NCI-H524 (cell line): Measurements from ENCODE around the gene RGS17.
A peak's percentile ranks its signal among the peaks of the same experiment; 100 is the strongest.

Experiments used
- DNase-seq, 2 experiments: peaks; one replicate each; lab custom pipeline; 2025; lab: John Stamatoyannopoulos, UW

RGS17 gene

DNA sequence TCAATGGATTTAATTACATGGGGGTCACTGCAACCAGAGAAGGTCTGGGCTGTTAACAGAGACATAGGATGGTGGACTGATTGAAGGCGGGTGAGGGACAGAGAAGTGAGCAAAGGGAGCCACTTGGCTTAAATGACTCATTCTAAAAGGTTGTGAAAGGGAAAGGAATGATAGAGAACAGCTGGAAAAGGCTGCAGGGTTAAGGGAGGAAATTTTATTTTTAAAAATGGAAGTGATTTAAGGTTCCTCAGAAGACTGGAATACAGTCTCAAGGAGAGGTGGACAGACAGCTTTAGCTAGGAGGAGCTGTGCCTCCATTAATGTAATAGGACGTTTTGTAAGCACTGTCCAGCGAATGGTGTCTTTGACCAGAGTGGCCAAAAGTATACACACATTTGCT lies 46.7 kb downstream of the RGS17 start:
- DNase-seq = no peak

DNA sequence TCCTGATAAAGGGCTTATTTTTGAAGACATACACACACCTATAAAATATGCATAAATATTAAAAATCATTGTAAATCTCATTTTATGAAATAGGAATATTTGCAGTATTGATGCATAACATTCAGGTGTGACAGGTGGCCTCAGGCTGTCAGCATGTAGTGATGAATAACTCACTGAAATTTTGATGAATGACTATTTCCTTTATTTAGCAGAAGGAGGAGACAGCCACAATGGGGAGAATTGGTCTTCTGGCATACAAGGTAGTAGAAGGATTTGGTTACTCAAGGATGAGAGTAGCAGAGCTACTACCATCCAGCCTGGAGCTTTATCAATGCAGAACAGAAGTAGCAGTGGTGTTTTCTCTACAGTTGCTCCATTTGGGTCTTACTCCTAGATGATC lies 47.2 kb downstream of the RGS17 start:
- DNase-seq = no peak

DNA sequence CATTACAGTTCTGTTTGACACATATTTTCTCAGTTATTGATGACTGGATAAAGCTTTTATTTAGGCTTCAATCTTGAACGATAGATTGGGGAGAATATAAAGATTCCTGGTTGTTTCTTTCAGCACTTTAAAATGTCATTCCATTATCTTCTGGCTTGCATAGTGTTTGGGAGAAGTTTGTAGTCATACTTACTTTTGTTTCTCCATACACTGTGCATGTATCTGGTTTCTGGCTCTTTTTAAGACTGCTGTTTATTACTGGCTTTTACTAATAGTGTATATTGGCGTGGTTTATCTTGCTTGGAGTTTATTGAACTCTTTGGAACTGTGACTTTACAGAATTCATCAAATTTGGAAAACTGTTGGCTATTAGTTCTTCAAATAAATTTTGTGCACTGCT lies 49.2 kb downstream of the RGS17 start:
- DNase-seq = no peak

DNA sequence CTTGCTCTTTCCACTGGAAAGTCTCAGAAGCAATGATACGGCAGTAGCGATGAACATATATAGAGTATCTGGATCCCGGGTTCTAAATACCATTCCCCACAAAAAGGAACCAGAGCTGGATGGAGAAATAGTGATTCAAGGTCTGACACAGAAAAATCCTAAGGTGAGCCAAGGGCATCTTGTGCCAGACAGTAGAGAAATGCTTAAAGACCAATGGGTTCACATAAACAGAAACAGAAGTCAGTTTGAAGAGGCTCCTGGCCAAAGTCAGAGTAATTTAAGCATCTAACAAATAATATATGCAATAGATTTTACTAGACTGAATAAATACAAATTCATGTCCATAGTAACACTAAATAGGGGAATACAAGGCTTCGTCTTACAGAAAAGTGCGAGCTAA lies 54.7 kb downstream of the RGS17 start:
- no peak for DNase-seq

DNA sequence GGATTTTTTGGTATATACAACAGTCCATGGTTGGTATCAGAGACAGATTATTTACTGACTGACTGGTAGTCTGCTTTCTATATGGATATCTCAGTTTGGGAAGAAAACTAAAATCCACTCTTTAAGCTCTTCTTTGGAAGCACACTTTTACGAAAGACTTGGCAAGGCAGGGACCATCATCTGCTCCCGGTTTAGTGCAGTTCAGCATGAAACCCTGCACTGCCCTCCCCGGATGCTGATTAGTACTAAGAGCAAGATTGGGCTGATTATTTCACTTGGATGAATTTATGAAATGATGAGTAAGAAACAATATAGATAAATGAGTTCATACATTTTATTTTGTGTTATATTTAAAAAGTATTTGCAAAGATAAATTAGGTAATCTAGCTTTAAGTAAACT lies 56.3 kb downstream of the RGS17 start:
- no peak for DNase-seq

DNA sequence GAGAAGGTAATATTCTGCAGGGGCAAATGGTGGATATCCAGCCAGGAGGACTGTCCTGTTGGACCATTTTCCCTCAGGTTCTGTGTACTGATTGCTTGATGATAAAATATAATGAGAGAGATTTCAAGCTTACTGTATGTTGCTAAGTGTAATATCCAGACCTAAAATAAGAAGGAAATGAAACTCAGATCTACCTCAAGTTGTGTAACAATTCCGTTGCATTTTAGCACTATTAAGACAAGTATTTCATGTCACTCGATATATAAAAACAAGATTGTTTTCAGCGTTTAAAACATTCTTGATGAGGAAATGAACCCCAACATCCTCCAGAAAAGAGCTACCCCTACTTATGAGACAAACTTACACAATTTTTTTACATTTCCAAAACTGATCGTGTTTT lies 57.2 kb downstream of the RGS17 start:
- no peak for DNase-seq

DNA sequence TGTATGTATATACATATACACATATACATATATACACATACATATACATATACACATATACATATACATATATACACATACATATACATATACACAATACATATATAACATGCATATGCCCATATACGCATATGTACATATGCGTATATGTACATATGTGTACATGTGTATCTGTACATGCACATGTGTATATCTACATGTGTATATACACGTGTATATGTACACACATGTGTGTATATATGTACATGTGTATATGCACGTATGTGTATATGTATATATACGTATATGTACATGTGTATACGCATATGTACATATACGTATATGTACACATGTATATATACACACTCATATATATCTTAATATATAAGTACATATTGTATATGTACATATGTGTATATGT lies 60.3 kb downstream of the RGS17 start:
- no peak for DNase-seq

DNA sequence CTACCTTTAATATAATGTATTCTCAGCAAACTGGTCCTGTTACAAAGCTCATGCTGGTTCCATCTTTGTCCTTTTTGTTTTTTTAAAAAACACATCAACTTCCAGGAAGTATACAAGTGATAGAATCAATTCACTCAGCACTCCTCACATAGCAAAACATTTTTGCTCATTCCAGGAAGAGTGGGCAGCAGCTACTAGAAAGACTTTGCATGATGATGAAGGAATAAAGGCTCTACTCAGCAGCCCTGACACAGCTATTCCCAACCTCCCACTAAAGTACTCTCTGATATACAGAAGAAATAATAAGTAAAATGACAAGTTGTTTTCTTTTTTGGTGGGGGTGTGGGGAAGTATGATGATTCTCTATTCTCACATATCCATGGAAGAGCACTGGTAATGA lies 61.2 kb downstream of the RGS17 start:
- DNase-seq = no peak

DNA sequence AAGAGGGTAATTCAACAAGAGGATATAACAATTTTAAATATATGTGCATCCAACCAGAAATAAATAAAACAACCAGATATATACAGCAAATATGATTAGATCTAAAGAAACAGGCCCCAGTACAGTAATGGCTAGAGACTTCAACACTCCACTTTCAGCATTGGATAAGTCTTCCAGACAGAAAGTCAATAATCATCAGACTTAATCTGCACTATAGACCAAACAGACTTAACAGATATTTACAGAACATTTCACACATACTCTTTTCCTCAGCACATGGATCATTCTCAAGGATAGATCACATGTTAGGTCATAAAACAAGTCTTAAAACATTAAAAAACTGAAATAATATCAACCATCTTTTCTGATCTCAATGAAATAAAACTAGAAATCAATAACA lies 65.9 kb downstream of the RGS17 start:
- DNase-seq = no peak

DNA sequence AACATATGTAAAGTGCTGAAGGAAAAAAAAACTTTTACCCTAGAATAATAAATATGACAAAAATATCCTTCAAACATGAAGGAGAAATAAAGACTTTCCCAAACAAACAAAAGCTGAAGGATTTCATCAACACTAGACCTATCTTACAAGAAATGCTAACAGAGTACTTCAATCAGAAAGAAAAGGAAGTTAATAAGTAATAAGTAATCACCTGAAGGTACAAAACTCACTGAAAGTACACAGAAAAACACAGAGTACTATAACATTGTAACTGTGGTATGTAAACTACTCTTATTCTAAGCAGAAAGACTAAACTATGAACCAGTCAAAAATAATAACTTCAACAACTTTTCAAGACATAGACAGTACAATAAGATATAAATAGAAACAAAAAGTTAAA lies 67.1 kb downstream of the RGS17 start:
- no peak for DNase-seq

DNA sequence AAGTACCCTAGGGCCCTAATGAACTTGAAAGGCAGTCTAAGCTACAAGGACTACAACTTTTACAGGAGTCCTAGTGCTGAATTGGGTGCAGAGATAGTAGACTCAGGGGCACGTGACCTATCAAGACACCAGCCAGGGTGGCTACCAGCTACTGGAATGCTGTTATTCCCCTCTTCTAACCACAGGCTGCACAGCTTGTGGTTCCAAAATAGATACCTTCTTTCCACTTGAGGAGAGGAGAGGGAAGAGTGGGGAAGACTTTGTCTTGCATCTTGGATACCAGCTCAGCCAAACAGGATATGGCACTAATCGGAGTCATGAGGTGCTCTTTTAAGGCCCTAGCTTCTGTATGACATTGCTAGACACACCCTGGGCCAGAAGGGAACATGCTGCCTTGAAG lies 68.6 kb downstream of the RGS17 start:
- DNase-seq = no peak

DNA sequence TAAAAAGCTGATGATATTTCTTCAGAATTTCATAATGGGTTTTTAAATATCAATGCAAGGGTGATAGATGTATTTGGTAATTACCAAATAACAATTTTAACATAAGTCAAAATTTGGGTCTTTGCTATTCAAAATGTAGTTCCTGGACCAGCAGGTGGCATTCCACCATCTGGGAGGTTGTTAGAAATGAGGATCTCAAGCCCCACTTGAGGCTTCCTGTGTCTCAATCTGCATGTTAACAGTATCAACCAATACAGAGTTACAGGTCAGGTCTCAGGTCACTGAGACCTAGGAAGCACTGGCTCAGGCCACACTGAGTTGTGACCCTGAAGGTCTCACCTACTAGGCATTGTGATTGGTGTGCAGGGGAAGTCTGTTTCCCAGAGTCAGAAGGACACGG lies 71.3 kb downstream of the RGS17 start:
- DNase-seq = peak; percentile 43 to 63

DNA sequence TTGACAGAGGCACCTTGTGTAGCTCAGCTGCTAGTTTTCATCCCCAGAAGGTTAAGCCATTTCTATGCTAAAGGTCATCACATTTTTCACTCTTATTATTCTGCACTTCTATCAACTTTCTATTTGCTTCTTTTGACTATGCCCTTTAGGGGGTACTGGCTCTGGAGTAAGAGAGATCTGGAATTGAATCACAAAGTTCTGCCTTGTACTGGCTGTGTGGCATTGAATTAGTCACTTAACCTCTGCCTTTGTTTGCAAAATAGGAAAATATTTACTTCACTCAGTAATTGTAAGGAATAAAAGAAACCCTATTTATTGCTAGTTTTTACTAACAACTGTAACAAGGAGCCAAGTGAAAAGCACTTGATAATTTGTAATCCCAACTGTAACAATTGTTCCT lies 71.8 kb downstream of the RGS17 start:
- DNase-seq = no peak

DNA sequence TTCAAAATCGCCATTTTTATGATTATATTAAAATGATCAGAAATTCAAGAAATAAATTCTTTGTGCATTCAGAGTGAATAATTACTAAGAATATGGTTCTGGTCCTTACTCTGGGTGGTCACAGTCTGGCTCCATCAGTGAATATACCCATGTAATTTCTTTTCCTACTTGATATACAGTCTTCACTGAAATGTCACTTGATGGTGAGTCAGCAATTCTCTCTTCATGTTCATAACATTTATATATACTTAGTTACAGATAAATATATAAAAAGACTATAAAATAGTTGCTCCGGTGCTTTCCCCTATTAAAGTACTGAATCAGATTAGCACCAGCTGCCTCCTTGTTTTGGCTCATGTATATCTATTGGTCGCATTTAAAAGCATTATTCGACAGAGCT lies 72.2 kb downstream of the RGS17 start:
- DNase-seq = peak in 1 of 2 experiments; percentile 13

DNA sequence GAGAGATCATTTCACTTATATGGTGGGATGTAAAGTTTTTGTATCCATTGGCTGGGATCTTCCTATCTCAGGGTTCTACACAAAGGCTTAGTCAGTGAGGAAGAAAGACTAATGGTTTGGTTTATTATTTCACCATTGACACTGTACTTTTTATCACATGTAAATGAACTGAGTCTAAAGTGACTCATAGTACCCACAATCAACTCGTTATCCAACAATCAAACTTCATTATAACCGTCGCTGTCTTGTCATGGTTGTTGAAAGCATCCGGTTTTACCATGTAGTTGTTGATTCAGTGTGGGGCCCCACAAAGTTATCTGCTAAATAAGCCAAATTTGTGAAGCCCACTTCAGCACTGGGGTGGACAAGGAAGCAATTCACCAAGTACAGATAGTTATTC lies 72.8 kb downstream of the RGS17 start:
- DNase-seq = no peak

DNA sequence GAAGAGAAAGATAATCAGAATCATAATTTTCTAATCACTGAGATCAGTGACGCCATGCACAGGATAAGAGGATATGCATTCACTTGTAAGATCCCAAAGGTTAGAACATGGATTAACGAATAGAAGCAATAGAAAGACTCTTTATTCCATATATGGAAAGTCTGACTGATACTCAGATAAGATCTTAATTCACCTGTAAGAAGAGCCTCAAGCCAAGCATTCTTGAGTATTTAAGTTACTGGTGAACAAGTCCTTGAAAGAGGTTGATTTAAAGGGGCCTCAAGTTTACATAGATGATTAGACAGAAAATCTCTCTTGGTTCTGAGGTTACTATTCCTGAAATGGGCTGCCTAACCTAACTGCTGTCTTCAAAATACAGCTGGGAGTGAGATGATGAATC lies 74.8 kb downstream of the RGS17 start:
- DNase-seq = no peak

DNA sequence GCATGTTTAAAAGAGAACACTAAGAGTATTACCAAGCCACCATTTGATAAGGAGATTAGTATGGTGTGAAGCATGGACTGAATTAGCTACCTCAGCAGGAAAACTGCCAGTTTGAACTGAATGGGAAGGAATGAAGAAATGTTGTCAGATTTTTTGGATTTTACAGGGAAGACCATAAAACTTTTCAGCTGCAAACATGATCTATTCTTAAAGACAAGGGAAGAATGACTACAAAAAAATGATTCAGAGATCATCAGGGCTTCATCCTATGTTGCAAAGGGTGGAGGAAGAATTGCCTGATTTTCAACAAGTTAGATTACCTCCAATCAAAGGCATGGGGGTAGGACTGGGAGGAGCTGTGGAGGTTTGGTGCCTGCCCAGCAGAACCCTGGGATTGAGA lies 79.3 kb downstream of the RGS17 start:
- DNase-seq = no peak

DNA sequence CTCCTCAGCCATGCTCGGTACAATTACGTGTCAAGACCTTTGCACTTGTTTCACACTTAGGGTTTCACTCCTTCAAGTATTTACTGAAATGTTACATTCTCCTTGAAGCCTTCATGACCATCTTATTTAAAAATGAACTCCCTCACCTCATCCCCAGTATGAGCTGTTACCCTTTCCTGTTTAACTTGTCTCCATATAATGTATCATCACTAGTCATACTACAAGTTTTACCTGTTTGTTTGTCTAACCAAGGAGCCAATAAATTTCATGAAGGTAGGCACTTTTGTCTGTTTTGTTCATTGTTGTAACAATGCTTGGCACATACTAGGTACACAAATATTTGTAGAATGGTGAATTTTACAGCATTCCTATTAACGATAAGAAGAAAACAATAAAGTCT lies 82.5 kb downstream of the RGS17 start:
- DNase-seq = no peak

DNA sequence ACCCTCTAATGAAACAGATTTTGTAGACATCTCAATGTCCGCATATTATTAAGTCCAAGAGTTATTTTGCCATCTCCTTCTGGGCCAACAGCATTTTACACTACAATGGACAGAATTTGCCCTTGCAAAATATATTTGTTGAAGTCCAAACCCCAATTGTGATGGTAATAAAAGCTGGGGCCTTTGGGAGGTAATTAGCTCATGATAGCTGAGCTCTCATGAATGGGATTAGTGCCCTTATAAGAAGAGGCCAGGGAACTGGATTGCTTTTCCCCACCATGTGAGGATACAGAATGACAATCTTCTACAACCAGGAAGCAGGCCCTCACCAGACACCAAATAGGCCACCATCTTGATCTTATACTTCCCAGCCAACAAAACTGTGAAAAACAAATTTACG lies 83.7 kb downstream of the RGS17 start:
- no peak for DNase-seq

DNA sequence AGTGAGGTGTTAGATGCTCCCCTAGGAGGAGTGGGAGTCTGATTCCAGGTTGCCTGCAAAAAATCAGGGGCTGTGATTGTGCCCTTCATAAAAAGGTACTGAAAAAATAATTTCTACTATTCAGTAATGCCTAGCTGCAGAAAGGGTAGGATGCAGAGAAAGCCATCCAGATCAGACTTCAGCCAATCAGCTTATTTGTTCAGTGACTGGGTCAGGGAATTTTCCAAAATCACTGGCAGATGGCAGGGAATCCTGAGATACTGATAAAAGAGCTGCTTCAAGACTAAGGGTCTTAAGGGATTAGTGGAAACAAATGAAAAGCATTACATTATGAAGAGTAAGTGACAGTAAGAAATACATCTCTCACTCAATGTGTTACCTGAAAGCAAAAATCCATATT lies 85.8 kb downstream of the RGS17 start:
- DNase-seq = peak; percentile 87 to 94

DNA sequence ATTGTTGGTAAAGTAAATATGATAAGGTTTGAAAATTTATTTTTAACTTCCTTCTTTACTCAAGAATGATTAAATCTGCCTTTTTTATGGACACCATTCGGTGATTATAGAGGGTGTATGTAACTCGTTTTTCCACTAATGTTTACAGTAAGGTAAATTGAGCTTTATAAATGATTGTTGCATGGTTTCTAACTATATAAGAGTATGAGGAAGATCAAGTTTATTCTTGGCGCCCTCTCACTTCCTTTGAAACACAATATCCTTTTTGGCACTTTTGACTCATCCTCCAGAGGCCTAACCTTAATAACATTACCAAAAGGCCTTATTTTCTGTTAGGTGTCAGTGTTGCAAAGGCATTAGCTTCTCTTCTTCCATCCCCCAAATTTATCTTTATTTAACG lies 86.8 kb downstream of the RGS17 start:
- DNase-seq = no peak

DNA sequence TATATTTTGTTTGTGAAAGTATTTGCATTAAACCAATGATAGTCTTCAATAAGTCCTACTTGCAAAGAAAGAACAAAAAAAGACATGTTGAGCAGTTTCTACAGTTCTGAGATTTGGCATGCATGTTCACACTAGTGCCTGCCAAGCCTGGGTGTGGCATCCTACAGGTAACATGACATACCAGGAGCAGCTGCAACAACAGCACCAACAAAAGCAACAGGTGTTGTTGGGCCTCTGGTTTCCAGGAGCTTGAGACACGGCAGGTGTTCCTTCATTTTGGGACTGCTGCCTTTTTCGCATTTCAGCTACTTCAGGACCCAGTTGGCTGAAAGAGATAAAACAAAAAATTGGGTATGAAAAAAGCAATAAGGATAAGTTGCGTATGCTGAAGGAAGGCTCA lies 87.4 kb downstream of the RGS17 start:
- no peak for DNase-seq

DNA sequence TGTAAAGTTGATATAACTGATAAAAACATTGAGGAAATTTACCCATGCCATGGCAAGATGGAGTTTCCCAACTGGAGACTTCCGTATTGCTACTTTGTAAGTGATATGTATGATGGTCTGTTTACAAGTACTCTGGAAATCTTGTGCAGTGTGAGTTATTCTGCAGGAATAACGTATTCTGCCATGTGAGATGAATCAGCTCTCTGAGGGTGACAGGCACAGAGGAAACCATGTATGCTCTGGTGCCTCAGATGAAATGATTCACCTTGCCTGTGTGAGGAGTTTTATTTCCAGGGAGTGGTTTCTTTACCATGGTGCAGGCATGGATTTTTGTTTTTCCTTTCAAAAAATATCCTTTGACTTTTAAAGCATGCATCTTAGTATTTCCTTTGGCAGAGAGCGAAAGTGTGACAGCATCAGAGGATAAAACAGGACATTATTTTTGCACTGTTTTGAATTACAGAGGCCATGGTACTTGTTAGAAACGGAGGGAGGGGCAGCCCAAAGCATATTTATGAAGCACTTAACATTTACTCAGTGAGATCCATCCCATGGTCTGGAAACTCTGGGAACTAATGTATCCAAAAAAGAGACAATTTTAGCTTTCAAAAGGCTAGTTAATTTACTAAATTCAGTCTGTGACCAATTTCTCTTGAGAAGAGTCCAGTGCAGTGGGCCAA lies 92.6 kb downstream of the RGS17 start:
- DNase-seq = no peak

DNA sequence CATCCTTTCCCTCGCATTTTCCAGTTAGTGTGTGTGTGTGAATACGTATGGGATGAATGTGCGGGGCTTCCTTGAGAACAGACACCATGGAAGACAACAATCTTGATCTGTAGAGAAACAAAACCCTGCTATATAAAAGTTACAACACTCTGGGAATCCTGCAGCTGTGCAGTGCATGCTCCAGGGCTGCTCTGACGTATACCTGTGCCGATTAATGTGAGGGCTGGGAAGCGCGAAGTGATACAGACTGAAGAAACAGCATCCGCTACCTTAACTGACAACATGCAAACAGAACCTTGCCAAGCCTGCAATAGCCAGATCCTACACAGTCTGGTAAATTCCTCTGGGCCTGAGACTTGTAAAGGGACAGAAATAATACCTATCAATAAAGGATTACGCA lies 96.9 kb downstream of the RGS17 start:
- no peak for DNase-seq
